Esophagus muscularis mucosa (tissue), 4 donors: ENCODE measurements around the gene CHD1L. TPM values are rescaled to one million over a fixed set of nuclear protein-coding genes. Genes with fewer than 3 reads are reported as not detected.
"Not testable (repeated sequence)": the region's sequence is repeated elsewhere in the genome, so short reads cannot be mapped to it uniquely, and the experiment has no call there.

Source experiments
- DNase-seq: peaks from one replicate; pipeline ENCODE4 v3.0.0-alpha.2; 2017; ENCODE audit errors: extremely low spot score
- H3K27ac ChIP-seq, 4 donors: fragments of 200-600 bp; sonication (generic); replicated peaks in 1 of 4; 1 replicate in 3 of 4; 2 replicates in 1 of 4; pipeline ENCODE4 v1.5.1; 2016 to 2019; ENCODE audit warnings: mild to moderate bottlenecking in 1 of 4
- H3K27me3 ChIP-seq, 4 donors: fragments of 200-600 bp; sonication (generic); one replicate each; pipeline versions ENCODE4 v1.5.1 to v1.6.0; 2016 to 2019
- H3K36me3 ChIP-seq, 4 donors: fragments of 200-600 bp; sonication (generic); one replicate each; pipeline ENCODE4 v1.5.1; 2016 to 2019
- H3K4me1 ChIP-seq, 4 donors: fragments of 200-600 bp; sonication (generic); one replicate each; pipeline ENCODE4 v1.5.1; 2016 to 2019
- H3K4me3 ChIP-seq, 4 donors: fragments of 200-600 bp; sonication (generic); 1 replicate in 2 of 4; 2 replicates in 2 of 4; pipeline ENCODE4 v1.5.1; 2016 to 2019; ENCODE audit warnings: mild to moderate bottlenecking in 4 of 4, moderate library complexity in 1 of 4
- H3K9me3 ChIP-seq, 4 donors: fragments of 200-600 bp; sonication (generic); 1 replicate in 3 of 4; 2 replicates in 1 of 4; pipeline ENCODE4 v1.5.1; 2016 to 2019
- CTCF ChIP-seq, 3 experiments: fragments of 200-600 bp in 2 of 3; fragments of 450-650 bp in 1 of 3; sonication (generic) in 2 of 3; IDR thresholded peaks; one replicate each; pipeline ENCODE4 v1.5.1; 2017 to 2019; ENCODE audit warnings: antibody characterized with exemption in 3 of 3, mild to moderate bottlenecking in 2 of 3, moderate library complexity in 1 of 3
- EP300 ChIP-seq: sonication (generic); formaldehyde crosslinking; IDR thresholded peaks from one replicate; pipeline ENCODE4 v1.6.1; 2017; ENCODE audit warnings: antibody characterized with exemption
- POLR2A ChIP-seq: fragments of 450-650 bp; IDR thresholded peaks from one replicate; pipeline ENCODE4 v1.6.1; 2017; ENCODE audit warnings: antibody characterized with exemption, moderate library complexity, mild to moderate bottlenecking, low read depth
- POLR2AphosphoS5 ChIP-seq, 2 donors: sonication (generic); formaldehyde crosslinking; IDR thresholded peaks; one replicate each; pipeline ENCODE4 v1.6.1; 2017; ENCODE audit warnings: antibody characterized with exemption in 2 of 2
- WGBS: methylation state at CpG from one replicate; pipeline ENCODE4 v1.1.5; 2018; 5-methylcytosine and 5-hydroxymethylcytosine counted together
- intact Hi-C: fragments of 100-400 bp; cut with DNase I; formaldehyde crosslinking; loops from one replicate; pipeline ENCODE4 v1.15.1; 2023
- total RNA-seq, 4 donors: library from RNA; depleted of rRNA; stranded (reverse); fragments of >200 nt; gene quantifications; one replicate each; pipeline versions ENCODE4 v1.1.0 to v1.2.1, GENCODE V29; 2016

Gene CHD1L
- total RNA-seq, 4 donors from 2014 or later: 13.9 to 18.8 (median 18.2) TPM

GRCh38 chr1:147287133-147287865, 44.8 kb downstream of the CHD1L start:
- peaks cover 44 to 98% (median 85%) of the 10 kb centered on the region in 4 donors for H3K36me3 ChIP-seq
- DNase-seq: no peak
- intact Hi-C loops: no loop called here

GRCh38 chr1:147292012-147292411, 49.5 kb downstream of the CHD1L start:
- 86% methylated on average over 4 of the region's 4 CpGs for WGBS
- intact Hi-C loops: no loop called here
- Histone ChIP-seq H3K27me3 (no peaks in the 10 kb centered on the region), H3K27ac (no peak overlapping the region), H3K36me3 (peaks cover 49 to 100% (median 94%) of the 10 kb centered on the region in 4 donors), H3K4me1 (no peaks in the 10 kb centered on the region), H3K9me3 (no peaks in the 10 kb centered on the region), H3K4me3 (no peak overlapping the region)
- TF ChIP-seq POLR2AphosphoS5 (IDR thresholded peaks at IDR 0.05) (no peak), EP300 (no peak), POLR2A (no peak), CTCF (IDR thresholded peaks at IDR 0.05) (no peak)
- no peak for DNase-seq

More at GRCh38 chr1:147287133-147287865, 44.8 kb downstream of the CHD1L start:
- Histone ChIP-seq H3K27me3 (no peaks in the 10 kb centered on the region), H3K27ac (no peak overlapping the region), H3K9me3 (no peaks in the 10 kb centered on the region), H3K4me1 (no peaks in the 10 kb centered on the region), H3K4me3 (no peak overlapping the region)
- TF ChIP-seq CTCF (IDR thresholded peaks at IDR 0.05): no peak
- no peak for TF ChIP-seq POLR2AphosphoS5 (IDR thresholded peaks at IDR 0.05)
- no peak for TF ChIP-seq EP300
- TF ChIP-seq POLR2A: no peak
- WGBS: 80% methylated on average over 8 of the region's 8 CpGs

GRCh38 chr1:147292631-147293251, 50.3 kb downstream of the CHD1L start:
- Histone ChIP-seq H3K9me3 (no peaks in the 10 kb centered on the region), H3K27ac (no peak overlapping the region), H3K4me3 (no peak overlapping the region), H3K4me1 (no peaks in the 10 kb centered on the region), H3K36me3 (peaks cover 42 to 100% (median 88%) of the 10 kb centered on the region in 4 donors), H3K27me3 (no peaks in the 10 kb centered on the region)
- WGBS: 58% methylated on average over 3 of the region's 3 CpGs
- DNase-seq: no peak
- TF ChIP-seq POLR2A: no peak
- no peak for TF ChIP-seq EP300
- TF ChIP-seq CTCF (IDR thresholded peaks at IDR 0.05): no peak
- no peak for TF ChIP-seq POLR2AphosphoS5 (IDR thresholded peaks at IDR 0.05)
- intact Hi-C loops: no loop called here

- Histone ChIP-seq H3K4me3 (no peak overlapping the region), H3K27me3 (no peaks in the 10 kb centered on the region), H3K4me1 (no peaks in the 10 kb centered on the region), H3K36me3 (peaks cover 27 to 60% (median 42%) of the 10 kb centered on the region in 4 donors), H3K27ac (no peak overlapping the region), H3K9me3 (peaks cover 0 to 26% (median 16%) of the 10 kb centered on the region in 4 donors)
- TF ChIP-seq CTCF (IDR thresholded peaks at IDR 0.05) (no peak), EP300 (no peak), POLR2AphosphoS5 (IDR thresholded peaks at IDR 0.05) (no peak), POLR2A (no peak)
- intact Hi-C loops: no loop called here
- WGBS: 100% methylated on average over 2 of the region's 2 CpGs
- no peak for DNase-seq
These were observed 55.0 kb downstream of the CHD1L start for GRCh38 chr1:147297438-147297837.

GRCh38 chr1:147305803-147306202, 63.3 kb downstream of the CHD1L start:
- intact Hi-C loops, DNase-seq, H3K27ac ChIP-seq, H3K36me3 ChIP-seq, H3K27me3 ChIP-seq, H3K4me1 ChIP-seq, H3K4me3 ChIP-seq: not testable (repeated sequence)
- H3K9me3 ChIP-seq: peaks cover 0 to 75% (median 58%) of the 10 kb centered on the region in 4 donors
- 98% methylated on average over 3 of the region's 3 CpGs for WGBS
